Breast epithelium (tissue), 3 donors: Measurements from ENCODE around the gene SLC9B2.

ENCODE experiments used
- POLR2A ChIP-seq: fragments of 450-650 bp; IDR thresholded peaks from one replicate; pipeline ENCODE4 v1.6.1; 2016; ENCODE audit warnings: antibody characterized with exemption, mild to moderate bottlenecking, moderate library complexity
- POLR2AphosphoS5 ChIP-seq, 3 donors: sonication (generic); formaldehyde crosslinking; IDR thresholded peaks; one replicate each; pipeline ENCODE4 v1.6.1; 2017; ENCODE audit warnings: antibody characterized with exemption in 3 of 3
- TF ChIP-seq, protein P1 (sequence below), 3 donors: fragments of 450-650 bp; IDR thresholded peaks; one replicate each; pipeline ENCODE4 v1.5.1; 2016 to 2017; ENCODE audit warnings: antibody characterized with exemption in 3 of 3, mild to moderate bottlenecking in 3 of 3, moderate library complexity in 3 of 3

DNA sequence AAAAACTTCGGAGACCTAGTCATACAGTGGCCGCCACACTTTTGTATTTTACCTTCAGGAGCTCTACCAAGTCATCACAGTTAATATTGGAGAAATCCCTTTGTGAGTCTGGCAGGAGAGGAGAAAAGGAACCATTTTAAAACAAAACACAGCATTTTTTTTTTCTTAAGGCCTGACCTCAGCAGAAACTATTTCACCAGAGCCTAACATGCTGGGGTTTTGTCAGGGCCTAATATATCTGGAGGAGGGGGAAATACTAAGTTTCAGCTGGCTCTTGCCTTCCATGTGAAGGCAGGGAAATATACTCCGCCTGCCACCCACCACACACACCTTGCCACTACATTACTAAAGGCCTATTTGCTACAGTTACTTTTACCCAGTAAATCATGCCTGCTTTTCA lies 49.6 kb upstream of the SLC9B2 start:
- TF ChIP-seq POLR2A (no peak), POLR2AphosphoS5 (IDR thresholded peaks at IDR 0.05) (no peak)
- TF ChIP-seq, protein P1, sequence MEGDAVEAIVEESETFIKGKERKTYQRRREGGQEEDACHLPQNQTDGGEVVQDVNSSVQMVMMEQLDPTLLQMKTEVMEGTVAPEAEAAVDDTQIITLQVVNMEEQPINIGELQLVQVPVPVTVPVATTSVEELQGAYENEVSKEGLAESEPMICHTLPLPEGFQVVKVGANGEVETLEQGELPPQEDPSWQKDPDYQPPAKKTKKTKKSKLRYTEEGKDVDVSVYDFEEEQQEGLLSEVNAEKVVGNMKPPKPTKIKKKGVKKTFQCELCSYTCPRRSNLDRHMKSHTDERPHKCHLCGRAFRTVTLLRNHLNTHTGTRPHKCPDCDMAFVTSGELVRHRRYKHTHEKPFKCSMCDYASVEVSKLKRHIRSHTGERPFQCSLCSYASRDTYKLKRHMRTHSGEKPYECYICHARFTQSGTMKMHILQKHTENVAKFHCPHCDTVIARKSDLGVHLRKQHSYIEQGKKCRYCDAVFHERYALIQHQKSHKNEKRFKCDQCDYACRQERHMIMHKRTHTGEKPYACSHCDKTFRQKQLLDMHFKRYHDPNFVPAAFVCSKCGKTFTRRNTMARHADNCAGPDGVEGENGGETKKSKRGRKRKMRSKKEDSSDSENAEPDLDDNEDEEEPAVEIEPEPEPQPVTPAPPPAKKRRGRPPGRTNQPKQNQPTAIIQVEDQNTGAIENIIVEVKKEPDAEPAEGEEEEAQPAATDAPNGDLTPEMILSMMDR (IDR thresholded peaks at IDR 0.05) = no peak
